K562 (cell line): ENCODE results near the gene RC3H2. TPM values are rescaled to one million over a fixed set of nuclear protein-coding genes. Genes with fewer than 3 reads are reported as not detected.

Experiments
- BCL6 ChIP-seq: fragments of 250-450 bp; sonication (Bioruptor Pico); IDR thresholded peaks from 2 replicates; pipeline ENCODE4 v1.4.0; 2020
- CBX2 ChIP-seq: fragments of 200-600 bp; sonication (generic); IDR thresholded peaks from one replicate; pipeline ENCODE4 v1.6.1; 2012; ENCODE audit warnings: mild to moderate bottlenecking, low read length, inconsistent platforms; ENCODE audit not compliant: insufficient read depth, poor library complexity, severe bottlenecking
- DNMT1 ChIP-seq: fragments of 450-650 bp; IDR thresholded peaks from 2 replicates; pipeline ENCODE4 v1.6.1; 2016; ENCODE audit warnings: antibody characterized with exemption, mild to moderate bottlenecking
- FOXJ2 ChIP-seq: fragments of 200-800 bp; sonication (Bioruptor generic); IDR thresholded peaks from 2 replicates; pipeline ENCODE4 v1.6.1; 2016; ENCODE audit warnings: missing genetic modification characterization, missing compliant biosample characterization
- HDAC3 ChIP-seq: fragments of 450-650 bp; IDR thresholded peaks from 2 replicates; pipeline ENCODE4 v1.6.1; 2018; ENCODE audit warnings: borderline replicate concordance, mild to moderate bottlenecking, moderate library complexity; ENCODE audit not compliant: partially characterized antibody
- JUN ChIP-seq, 2 experiments: sonication (generic) in 1 of 2; formaldehyde crosslinking in 1 of 2; IDR thresholded peaks; 2 replicates each; pipeline versions ENCODE4 v1.6.1 to v1.8.0; 2012 to 2022; ENCODE audit warnings: borderline replicate concordance in 2 of 2, mild to moderate bottlenecking in 2 of 2, improper control_type of control experiment in 1 of 2, low read depth in 1 of 2, low read length in 1 of 2, missing genetic modification reagents in 1 of 2
- MCM5 ChIP-seq: fragments of 450-650 bp; IDR thresholded peaks from 2 replicates; pipeline ENCODE4 v1.6.1; 2016; ENCODE audit warnings: low read depth
- MECOM ChIP-seq: fragments of 250-450 bp; sonication (Bioruptor Pico); IDR thresholded peaks from 2 replicates; pipeline ENCODE4 v1.8.0; 2022; ENCODE audit warnings: inconsistent platforms
- PHF20 ChIP-seq: fragments of 450-650 bp; IDR thresholded peaks from 2 replicates; pipeline ENCODE4 v1.6.1; 2018; ENCODE audit not compliant: partially characterized antibody
- PURB ChIP-seq: sonication (generic); formaldehyde crosslinking; IDR thresholded peaks from 2 replicates; pipeline ENCODE4 v1.9.0; 2021; ENCODE audit warnings: low read depth, mild to moderate bottlenecking, missing genetic modification reagents
- SRSF1 ChIP-seq: fragments of 200-400 bp; formaldehyde crosslinking; IDR thresholded peaks from 2 replicates; pipeline ENCODE4 v1.6.1; 2017; ENCODE audit warnings: mild to moderate bottlenecking, low read depth, low read length, moderate library complexity
- TGIF2 ChIP-seq: sonication (generic); formaldehyde crosslinking; IDR thresholded peaks from 2 replicates; pipeline ENCODE4 v1.8.1; 2022; ENCODE audit warnings: mild to moderate bottlenecking, missing genetic modification reagents, moderate library complexity
- TRIM28 ChIP-seq: fragments of 450-650 bp; IDR thresholded peaks from 2 replicates; pipeline ENCODE4 v1.6.1; 2017
- ZNF282 ChIP-seq: sonication (generic); formaldehyde crosslinking; IDR thresholded peaks from 2 replicates; pipeline ENCODE4 v1.8.1; 2023; ENCODE audit warnings: missing genetic modification reagents
- ZNF41 ChIP-seq: fragments of 250-450 bp; sonication (Bioruptor Pico); conservative IDR thresholded peaks from 2 replicates; pipeline ENCODE4 v1.4.0; 2020; ENCODE audit warnings: mild to moderate bottlenecking
- ZNF445 ChIP-seq: fragments of 250-450 bp; sonication (Bioruptor Pico); IDR thresholded peaks from 2 replicates; pipeline ENCODE4 v1.4.0; 2020; ENCODE audit warnings: low read depth, mild to moderate bottlenecking, moderate library complexity
- ZNF668 ChIP-seq: fragments of 250-450 bp; sonication (Bioruptor Pico); IDR thresholded peaks from 2 replicates; pipeline ENCODE4 v1.8.0; 2022; ENCODE audit warnings: mild to moderate bottlenecking, inconsistent platforms
- polyA plus RNA-seq, 8 experiments: library from polyadenylated mRNA; depleted of rRNA in 4 of 8; stranded (reverse) in 5 of 8; unstranded in 3 of 8; fragments of >200 nt; fragmentation: Nextera tagmentation in 2 of 8; fragmentation: Illumina TruSeq in 1 of 8; extraction: Ambion mirVana in 2 of 8; extraction: Trizol in 1 of 8; gene quantifications; 2 replicates each; pipeline versions ENCODE4 v1.2.1 to v1.2.3, GENCODE V29; 2011 to 2014; ENCODE audit warnings: inconsistent platforms in 1 of 8, missing spikeins in 1 of 8
- total RNA-seq, 7 experiments: library from RNA; depleted of rRNA in 6 of 7; stranded (reverse); fragments of >200 nt in 6 of 7; fragmentation: Illumina TruSeq in 2 of 7; extraction: Trizol in 2 of 7; gene quantifications; 2 replicates each; pipeline versions ENCODE4 v1.2.1 to v1.2.3, GENCODE V29; 2011 to 2021; ENCODE audit warnings: low replicate concordance in 1 of 7
- TF ChIP-seq, protein P1 (sequence below): fragments of 450-650 bp; IDR thresholded peaks from 2 replicates; pipeline ENCODE4 v1.6.1; 2016; ENCODE audit warnings: borderline replicate concordance
- TF ChIP-seq, protein P2 (sequence below): sonication (generic); formaldehyde crosslinking; IDR thresholded peaks from 2 replicates; pipeline ENCODE4 v1.8.0; 2022; ENCODE audit warnings: mild to moderate bottlenecking, missing genetic modification reagents
- TF ChIP-seq, protein P3 (sequence below): fragments of 450-650 bp; formaldehyde crosslinking; IDR thresholded peaks from 2 replicates; pipeline ENCODE4 v1.4.0; 2020; ENCODE audit warnings: mild to moderate bottlenecking
- TF ChIP-seq, protein P4 (sequence below): sonication (generic); formaldehyde crosslinking; IDR thresholded peaks from 2 replicates; pipeline ENCODE4 v1.8.0; 2022; ENCODE audit warnings: missing genetic modification reagents, mild to moderate bottlenecking, borderline replicate concordance
- TF ChIP-seq, protein P5 (sequence below): sonication (generic); formaldehyde crosslinking; IDR thresholded peaks from 2 replicates; pipeline ENCODE4 v1.9.0; 2022; ENCODE audit warnings: mild to moderate bottlenecking, missing genetic modification reagents

Gene RC3H2
- total and polyA plus RNA-seq, 9 of the 15 experiments (the other 6 are each of a cell fraction or from before 2014, with no cell fraction given), result 5.6 to 35.4 (median 18.6) TPM

DNA sequence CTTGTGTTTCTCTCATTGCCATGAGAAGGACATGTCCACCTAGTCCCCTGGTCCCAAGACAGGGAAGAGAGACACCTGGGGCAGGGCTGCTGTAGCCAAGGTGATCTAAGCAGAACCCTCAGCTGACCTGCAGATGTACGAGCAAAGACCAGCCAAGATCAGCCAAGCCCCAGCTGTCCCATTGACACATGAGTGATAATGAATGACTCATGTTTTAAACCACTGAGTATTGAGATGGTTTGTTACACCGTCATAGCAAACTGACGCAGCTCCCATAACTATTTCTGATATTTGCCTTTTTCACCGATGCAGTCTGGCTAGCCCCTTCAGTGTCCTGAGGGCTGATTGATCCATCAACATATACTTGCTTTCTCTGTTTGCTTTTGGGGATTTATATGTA is 98.5 kb downstream of the RC3H2 start (continued):
- TF ChIP-seq, protein P1, sequence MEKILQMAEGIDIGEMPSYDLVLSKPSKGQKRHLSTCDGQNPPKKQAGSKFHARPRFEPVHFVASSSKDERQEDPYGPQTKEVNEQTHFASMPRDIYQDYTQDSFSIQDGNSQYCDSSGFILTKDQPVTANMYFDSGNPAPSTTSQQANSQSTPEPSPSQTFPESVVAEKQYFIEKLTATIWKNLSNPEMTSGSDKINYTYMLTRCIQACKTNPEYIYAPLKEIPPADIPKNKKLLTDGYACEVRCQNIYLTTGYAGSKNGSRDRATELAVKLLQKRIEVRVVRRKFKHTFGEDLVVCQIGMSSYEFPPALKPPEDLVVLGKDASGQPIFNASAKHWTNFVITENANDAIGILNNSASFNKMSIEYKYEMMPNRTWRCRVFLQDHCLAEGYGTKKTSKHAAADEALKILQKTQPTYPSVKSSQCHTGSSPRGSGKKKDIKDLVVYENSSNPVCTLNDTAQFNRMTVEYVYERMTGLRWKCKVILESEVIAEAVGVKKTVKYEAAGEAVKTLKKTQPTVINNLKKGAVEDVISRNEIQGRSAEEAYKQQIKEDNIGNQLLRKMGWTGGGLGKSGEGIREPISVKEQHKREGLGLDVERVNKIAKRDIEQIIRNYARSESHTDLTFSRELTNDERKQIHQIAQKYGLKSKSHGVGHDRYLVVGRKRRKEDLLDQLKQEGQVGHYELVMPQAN, result no peak
- TF ChIP-seq, protein P2, sequence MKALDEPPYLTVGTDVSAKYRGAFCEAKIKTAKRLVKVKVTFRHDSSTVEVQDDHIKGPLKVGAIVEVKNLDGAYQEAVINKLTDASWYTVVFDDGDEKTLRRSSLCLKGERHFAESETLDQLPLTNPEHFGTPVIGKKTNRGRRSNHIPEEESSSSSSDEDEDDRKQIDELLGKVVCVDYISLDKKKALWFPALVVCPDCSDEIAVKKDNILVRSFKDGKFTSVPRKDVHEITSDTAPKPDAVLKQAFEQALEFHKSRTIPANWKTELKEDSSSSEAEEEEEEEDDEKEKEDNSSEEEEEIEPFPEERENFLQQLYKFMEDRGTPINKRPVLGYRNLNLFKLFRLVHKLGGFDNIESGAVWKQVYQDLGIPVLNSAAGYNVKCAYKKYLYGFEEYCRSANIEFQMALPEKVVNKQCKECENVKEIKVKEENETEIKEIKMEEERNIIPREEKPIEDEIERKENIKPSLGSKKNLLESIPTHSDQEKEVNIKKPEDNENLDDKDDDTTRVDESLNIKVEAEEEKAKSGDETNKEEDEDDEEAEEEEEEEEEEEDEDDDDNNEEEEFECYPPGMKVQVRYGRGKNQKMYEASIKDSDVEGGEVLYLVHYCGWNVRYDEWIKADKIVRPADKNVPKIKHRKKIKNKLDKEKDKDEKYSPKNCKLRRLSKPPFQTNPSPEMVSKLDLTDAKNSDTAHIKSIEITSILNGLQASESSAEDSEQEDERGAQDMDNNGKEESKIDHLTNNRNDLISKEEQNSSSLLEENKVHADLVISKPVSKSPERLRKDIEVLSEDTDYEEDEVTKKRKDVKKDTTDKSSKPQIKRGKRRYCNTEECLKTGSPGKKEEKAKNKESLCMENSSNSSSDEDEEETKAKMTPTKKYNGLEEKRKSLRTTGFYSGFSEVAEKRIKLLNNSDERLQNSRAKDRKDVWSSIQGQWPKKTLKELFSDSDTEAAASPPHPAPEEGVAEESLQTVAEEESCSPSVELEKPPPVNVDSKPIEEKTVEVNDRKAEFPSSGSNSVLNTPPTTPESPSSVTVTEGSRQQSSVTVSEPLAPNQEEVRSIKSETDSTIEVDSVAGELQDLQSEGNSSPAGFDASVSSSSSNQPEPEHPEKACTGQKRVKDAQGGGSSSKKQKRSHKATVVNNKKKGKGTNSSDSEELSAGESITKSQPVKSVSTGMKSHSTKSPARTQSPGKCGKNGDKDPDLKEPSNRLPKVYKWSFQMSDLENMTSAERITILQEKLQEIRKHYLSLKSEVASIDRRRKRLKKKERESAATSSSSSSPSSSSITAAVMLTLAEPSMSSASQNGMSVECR (CRISPR knock-in tag), result no peak
- TF ChIP-seq DNMT1 (no peak), HDAC3 (no peak), ZNF282 (no peak), CBX2 (no peak), PURB (CRISPR knock-in tag) (no peak), ZNF41 (CRISPR knock-in tag) (no peak), ZNF445 (CRISPR knock-in tag) (no peak), MECOM (CRISPR knock-in tag) (no peak), JUN (IDR thresholded peaks at IDR 0.05; ENCODE audit: borderline replicate concordance, low read depth, low read length) (0 out of 2 replicates have a peak, but pooled peaks have one; percentile 25), JUN (CRISPR knock-in tag; IDR thresholded peaks at IDR 0.05; ENCODE audit: borderline replicate concordance) (no peak), ZNF668 (no peak), TRIM28 (peak; percentile 40; the same call in 1 of the 2 replicates), TGIF2 (CRISPR knock-in tag) (no peak), BCL6 (no peak), PHF20 (no peak), FOXJ2 (tag) (no peak), SRSF1 (no peak), MCM5 (no peak)
- TF ChIP-seq, protein P3, sequence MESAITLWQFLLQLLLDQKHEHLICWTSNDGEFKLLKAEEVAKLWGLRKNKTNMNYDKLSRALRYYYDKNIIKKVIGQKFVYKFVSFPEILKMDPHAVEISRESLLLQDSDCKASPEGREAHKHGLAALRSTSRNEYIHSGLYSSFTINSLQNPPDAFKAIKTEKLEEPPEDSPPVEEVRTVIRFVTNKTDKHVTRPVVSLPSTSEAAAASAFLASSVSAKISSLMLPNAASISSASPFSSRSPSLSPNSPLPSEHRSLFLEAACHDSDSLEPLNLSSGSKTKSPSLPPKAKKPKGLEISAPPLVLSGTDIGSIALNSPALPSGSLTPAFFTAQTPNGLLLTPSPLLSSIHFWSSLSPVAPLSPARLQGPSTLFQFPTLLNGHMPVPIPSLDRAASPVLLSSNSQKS (CRISPR knock-in tag), result no peak
- TF ChIP-seq, protein P4, sequence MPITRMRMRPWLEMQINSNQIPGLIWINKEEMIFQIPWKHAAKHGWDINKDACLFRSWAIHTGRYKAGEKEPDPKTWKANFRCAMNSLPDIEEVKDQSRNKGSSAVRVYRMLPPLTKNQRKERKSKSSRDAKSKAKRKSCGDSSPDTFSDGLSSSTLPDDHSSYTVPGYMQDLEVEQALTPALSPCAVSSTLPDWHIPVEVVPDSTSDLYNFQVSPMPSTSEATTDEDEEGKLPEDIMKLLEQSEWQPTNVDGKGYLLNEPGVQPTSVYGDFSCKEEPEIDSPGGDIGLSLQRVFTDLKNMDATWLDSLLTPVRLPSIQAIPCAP, result no peak
- TF ChIP-seq, protein P5, sequence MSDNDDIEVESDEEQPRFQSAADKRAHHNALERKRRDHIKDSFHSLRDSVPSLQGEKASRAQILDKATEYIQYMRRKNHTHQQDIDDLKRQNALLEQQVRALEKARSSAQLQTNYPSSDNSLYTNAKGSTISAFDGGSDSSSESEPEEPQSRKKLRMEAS (CRISPR knock-in tag), result no peak
